PFSK-1 (cell line): Measurements from ENCODE around the gene RUNX1.

Experiments used
- FOXP2 ChIP-seq: optimal IDR thresholded peaks from 2 replicates; pipeline ENCODE3; 2011; ENCODE audit warnings: borderline replicate concordance, control low read depth, inconsistent platforms; ENCODE audit not compliant: insufficient read depth; ENCODE audit errors: extremely low read length, extremely low read depth
- POLR2AphosphoS5 ChIP-seq: IDR thresholded peaks from 2 replicates; pipeline ENCODE4 v1.6.1; 2012; ENCODE audit warnings: low read depth, mild to moderate bottlenecking, control low read depth, low read length, moderate library complexity
- REST ChIP-seq, 2 experiments: IDR thresholded peaks; 2 replicates each; pipeline versions ENCODE4 v1.6.1 to v1.8.0; 2011 to 2012; ENCODE audit warnings: low read depth in 2 of 2, low read length in 2 of 2, control low read depth in 1 of 2, inconsistent platforms in 1 of 2, mild to moderate bottlenecking in 1 of 2, moderate library complexity in 1 of 2; ENCODE audit not compliant: insufficient read depth in 1 of 2
- SIN3A ChIP-seq: IDR thresholded peaks from 2 replicates; pipeline ENCODE4 v1.6.1; 2012; ENCODE audit warnings: mild to moderate bottlenecking, low read length, moderate library complexity, borderline replicate concordance; ENCODE audit not compliant: insufficient read depth
- TAF1 ChIP-seq: IDR thresholded peaks from 2 replicates; pipeline ENCODE4 v1.6.1; 2012; ENCODE audit warnings: low read length, control low read depth, borderline replicate concordance; ENCODE audit not compliant: insufficient read depth

Gene RUNX1

DNA sequence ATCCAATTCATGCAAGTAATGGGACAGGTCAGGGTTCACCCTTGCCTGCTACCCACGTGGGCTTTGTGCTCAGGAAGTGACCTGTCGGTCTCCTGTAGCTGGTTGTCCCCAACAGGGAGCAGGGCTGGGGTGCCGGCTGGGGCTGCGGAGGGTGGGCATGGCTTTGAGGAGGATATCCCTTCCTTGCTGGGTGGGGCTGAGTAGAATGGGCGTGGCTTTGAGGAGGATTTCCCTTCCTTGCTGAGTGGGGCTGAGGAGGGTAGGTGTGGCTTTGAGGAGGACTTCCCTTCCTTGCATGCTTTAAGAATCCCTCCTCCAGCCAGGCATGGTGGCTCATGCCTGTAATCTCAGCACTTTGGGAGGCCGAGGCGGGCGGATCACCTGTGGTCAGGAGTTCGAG is 229.1 kb downstream of the RUNX1 start:
- TF ChIP-seq TAF1, result no peak
- no peak for TF ChIP-seq REST (IDR thresholded peaks at IDR 0.05; ENCODE audit: insufficient read depth in 1 of 2, low read depth in 2 of 2, low read length in 2 of 2)

DNA sequence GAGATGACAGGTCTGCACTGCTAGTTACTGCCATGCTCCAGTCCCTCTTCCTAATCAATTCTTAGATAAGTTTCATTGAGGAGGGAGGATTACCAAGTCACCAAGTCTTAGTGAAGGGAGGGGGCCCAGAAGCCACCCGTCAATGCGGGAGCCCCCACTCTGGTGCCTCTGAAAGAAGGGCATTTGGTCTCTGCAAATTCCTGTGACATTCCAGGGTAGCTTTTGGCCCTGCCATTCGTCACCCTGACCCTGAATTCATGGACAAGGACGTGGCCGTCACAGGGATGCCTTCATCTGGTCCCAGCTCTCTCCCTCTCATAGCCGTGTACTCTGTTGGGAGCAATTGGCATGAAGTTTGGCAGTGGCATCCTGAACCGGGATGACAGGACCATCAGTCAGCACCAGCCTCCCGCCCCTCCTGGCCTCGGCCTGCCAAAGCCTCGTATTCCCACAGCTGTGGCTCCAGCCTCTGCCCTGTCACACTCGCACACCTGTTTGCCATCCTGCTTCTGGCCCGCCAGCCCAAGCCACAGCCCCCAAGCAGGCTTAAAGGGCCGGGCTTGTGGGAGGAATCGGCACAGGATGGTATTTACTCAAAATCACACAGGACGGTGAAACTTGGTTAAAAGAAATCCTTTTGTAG is 229.6 kb downstream of the RUNX1 start:
- no peak for TF ChIP-seq REST (IDR thresholded peaks at IDR 0.05; ENCODE audit: insufficient read depth in 1 of 2, low read depth in 2 of 2, low read length in 2 of 2)
- no peak for TF ChIP-seq TAF1
- no peak for TF ChIP-seq POLR2AphosphoS5
- TF ChIP-seq FOXP2, result no peak
- TF ChIP-seq SIN3A, result no peak

DNA sequence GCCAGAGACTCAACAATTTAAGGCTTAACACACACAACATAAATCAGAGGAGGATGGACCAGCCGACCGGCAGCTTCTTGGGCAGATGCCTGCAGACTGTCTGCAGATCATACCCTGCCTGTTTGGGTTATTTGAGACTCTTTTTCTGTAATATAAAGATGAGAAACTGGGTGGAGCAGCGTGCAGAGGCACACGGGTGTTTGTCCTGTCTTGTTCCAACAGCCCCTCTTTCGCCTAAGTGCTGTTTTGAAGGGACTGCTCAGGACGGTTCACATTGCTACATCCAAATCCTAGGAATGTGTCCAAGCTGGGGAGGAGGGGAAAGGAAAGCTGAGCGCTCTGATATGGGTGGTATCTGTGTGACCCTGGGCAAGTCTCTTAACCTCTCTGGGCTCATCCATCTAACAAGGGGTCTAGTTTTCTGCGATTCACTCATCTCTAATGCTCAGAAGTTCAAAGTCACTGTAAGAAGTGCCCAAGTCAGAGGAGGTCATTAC is 230.4 kb downstream of the RUNX1 start:
- TF ChIP-seq POLR2AphosphoS5, result no peak

DNA sequence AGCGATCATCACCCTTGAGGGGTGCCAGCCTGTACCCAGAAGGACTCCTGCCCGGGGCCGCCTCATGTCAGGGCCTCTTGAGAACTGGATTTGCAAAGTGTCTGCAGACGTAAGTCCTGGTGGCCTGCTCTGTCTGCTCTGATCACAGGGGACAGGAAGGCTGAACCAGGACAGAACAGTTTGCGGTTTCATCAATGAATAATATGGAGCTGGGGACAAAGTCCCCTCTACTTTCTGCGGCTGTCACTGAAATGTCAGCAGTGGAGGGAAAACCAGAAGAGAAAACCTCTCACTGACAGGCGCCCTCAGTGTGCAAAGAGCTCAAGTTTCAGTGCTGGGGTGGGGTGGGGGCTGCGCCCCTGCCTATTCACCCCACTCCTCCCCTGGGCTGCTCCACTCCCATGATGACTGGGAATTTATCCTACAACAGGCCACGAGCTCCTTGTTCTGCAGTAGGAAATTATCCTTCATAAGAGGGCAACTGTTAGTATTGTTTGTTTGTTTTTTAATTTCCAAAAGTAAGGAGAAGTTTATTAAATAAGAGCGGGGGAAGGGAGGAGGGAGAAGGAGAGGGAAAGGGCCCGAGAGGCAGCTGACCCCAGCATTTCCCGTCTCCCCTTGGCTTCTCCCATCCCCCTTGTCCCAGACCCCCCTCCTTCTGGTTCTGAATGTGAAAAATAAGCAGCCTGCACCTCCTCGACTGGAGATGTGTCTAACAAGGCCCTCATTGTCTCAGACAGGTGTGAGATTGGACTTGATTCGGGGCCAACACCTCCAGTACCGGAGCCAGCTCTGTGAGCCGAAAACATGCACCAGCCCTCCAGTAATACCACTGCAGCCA is 231.1 kb downstream of the RUNX1 start:
- no peak for TF ChIP-seq SIN3A
- no peak for TF ChIP-seq FOXP2
- no peak for TF ChIP-seq REST (IDR thresholded peaks at IDR 0.05; ENCODE audit: insufficient read depth in 1 of 2, low read depth in 2 of 2, low read length in 2 of 2)
- TF ChIP-seq POLR2AphosphoS5, result no peak
- TF ChIP-seq TAF1, result no peak

GRCh38 chr21:34815831-34816705 is 233.0 kb downstream of the RUNX1 start:
- TF ChIP-seq REST (IDR thresholded peaks at IDR 0.05; ENCODE audit: insufficient read depth in 1 of 2, low read depth in 2 of 2, low read length in 2 of 2), result no peak
- TF ChIP-seq FOXP2, result no peak
- no peak for TF ChIP-seq TAF1
- TF ChIP-seq POLR2AphosphoS5, result no peak
- TF ChIP-seq SIN3A, result no peak
